ENCODE results near the gene PDPR.
"Not testable (repeated sequence)": the region's sequence is repeated elsewhere in the genome, so short reads cannot be mapped to it uniquely, and the experiment has no call there.

DNA sequence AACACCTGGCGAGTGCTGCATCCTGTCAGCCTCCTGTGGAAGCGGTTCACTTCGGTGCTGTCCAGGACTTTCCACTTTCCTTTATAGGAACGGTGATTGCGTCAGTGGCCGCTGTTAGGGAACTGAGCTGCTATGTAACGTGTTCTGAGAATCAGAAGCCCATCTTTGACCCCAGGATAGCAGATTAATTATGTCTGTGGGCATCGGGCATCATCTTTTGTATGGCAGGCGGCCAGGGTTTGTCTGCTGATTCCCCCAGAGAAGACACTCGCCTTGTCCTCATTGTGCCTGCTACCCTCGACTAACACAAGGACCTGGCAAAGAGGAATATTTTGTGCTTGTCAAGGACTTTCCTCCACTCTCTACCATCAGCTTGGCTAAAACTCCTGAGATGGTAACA is 33.7 kb downstream of the PDPR start:
- not testable (repeated sequence) for TF ChIP-seq EZH2 (IDR thresholded peaks at IDR 0.05; ENCODE audit: low read depth, unreplicated experiment); POLR2AphosphoS5 (IDR thresholded peaks at IDR 0.05; ENCODE audit: low read depth)
- TF ChIP-seq, protein P1, sequence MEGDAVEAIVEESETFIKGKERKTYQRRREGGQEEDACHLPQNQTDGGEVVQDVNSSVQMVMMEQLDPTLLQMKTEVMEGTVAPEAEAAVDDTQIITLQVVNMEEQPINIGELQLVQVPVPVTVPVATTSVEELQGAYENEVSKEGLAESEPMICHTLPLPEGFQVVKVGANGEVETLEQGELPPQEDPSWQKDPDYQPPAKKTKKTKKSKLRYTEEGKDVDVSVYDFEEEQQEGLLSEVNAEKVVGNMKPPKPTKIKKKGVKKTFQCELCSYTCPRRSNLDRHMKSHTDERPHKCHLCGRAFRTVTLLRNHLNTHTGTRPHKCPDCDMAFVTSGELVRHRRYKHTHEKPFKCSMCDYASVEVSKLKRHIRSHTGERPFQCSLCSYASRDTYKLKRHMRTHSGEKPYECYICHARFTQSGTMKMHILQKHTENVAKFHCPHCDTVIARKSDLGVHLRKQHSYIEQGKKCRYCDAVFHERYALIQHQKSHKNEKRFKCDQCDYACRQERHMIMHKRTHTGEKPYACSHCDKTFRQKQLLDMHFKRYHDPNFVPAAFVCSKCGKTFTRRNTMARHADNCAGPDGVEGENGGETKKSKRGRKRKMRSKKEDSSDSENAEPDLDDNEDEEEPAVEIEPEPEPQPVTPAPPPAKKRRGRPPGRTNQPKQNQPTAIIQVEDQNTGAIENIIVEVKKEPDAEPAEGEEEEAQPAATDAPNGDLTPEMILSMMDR (conservative IDR thresholded peaks at IDR 0.05; ENCODE audit: low read depth in 2 of 2) = not testable (repeated sequence)
